HepG2 (cell line): Measurements from ENCODE around the gene URB1.

Source experiments
- CREB1 ChIP-seq, 2 experiments: fragments of 450-650 bp in 1 of 2; IDR thresholded peaks; 2 replicates each; pipeline ENCODE4 v1.6.1; 2016 to 2017; ENCODE audit warnings: control low read depth in 1 of 2, mild to moderate bottlenecking in 1 of 2, missing compliant biosample characterization in 1 of 2, missing genetic modification characterization in 1 of 2
- FOXP1 ChIP-seq, 2 experiments: fragments of 450-650 bp in 1 of 2; IDR thresholded peaks; 2 replicates each; pipeline ENCODE4 v1.6.1; 2017 to 2018; ENCODE audit warnings: antibody characterized with exemption in 1 of 2
- GATA4 ChIP-seq: sonication (generic); IDR thresholded peaks from 2 replicates; pipeline ENCODE4 v1.6.1; 2016; ENCODE audit warnings: antibody characterized with exemption, low read depth, borderline replicate concordance
- GTF2F1 ChIP-seq: fragments of 150-350 bp; IDR thresholded peaks from 2 replicates; pipeline ENCODE4 v1.6.1; 2014; ENCODE audit warnings: low read length
- JUN ChIP-seq: sonication (generic); formaldehyde crosslinking; IDR thresholded peaks from 2 replicates; pipeline ENCODE4 v1.4.0; 2020; ENCODE audit warnings: mild to moderate bottlenecking, missing genetic modification reagents
- POLR2A ChIP-seq, 2 experiments: IDR thresholded peaks; 2 replicates each; pipeline ENCODE4 v1.6.1; 2011; ENCODE audit warnings: low read depth in 2 of 2, low read length in 2 of 2, mild to moderate bottlenecking in 1 of 2, moderate library complexity in 1 of 2; ENCODE audit not compliant: insufficient read depth in 1 of 2
- POLR2AphosphoS2 ChIP-seq: IDR thresholded peaks from 2 replicates; pipeline ENCODE4 v1.6.1; 2011; ENCODE audit warnings: low read depth, low read length, improper control_type of control experiment
- SNAPC5 ChIP-seq: sonication (generic); formaldehyde crosslinking; IDR thresholded peaks from 2 replicates; pipeline ENCODE4 v1.8.1; 2023; ENCODE audit warnings: mild to moderate bottlenecking, missing genetic modification reagents, borderline replicate concordance
- SP4 ChIP-seq: sonication (generic); formaldehyde crosslinking; IDR thresholded peaks from 2 replicates; pipeline ENCODE4 v1.8.1; 2023; ENCODE audit warnings: mild to moderate bottlenecking, missing genetic modification reagents
- ZFP1 ChIP-seq: IDR thresholded peaks from 2 replicates; pipeline ENCODE4 v1.6.1; 2016
- ZNF121 ChIP-seq: sonication (generic); formaldehyde crosslinking; IDR thresholded peaks from 2 replicates; pipeline ENCODE4 v1.5.0; 2020; ENCODE audit warnings: mild to moderate bottlenecking, missing genetic modification reagents
- TF ChIP-seq, protein P1 (sequence below): fragments of 450-650 bp; IDR thresholded peaks from 2 replicates; pipeline ENCODE4 v1.6.1; 2017; ENCODE audit warnings: mild to moderate bottlenecking
- TF ChIP-seq, protein P2 (sequence below): sonication (generic); formaldehyde crosslinking; IDR thresholded peaks from 2 replicates; pipeline ENCODE4 v1.4.0; 2020; ENCODE audit warnings: missing genetic modification reagents
- TF ChIP-seq, protein P3 (sequence below): sonication (generic); formaldehyde crosslinking; IDR thresholded peaks from 2 replicates; pipeline ENCODE4 v1.5.0; 2020; ENCODE audit warnings: mild to moderate bottlenecking, missing genetic modification reagents, moderate library complexity

DNA sequence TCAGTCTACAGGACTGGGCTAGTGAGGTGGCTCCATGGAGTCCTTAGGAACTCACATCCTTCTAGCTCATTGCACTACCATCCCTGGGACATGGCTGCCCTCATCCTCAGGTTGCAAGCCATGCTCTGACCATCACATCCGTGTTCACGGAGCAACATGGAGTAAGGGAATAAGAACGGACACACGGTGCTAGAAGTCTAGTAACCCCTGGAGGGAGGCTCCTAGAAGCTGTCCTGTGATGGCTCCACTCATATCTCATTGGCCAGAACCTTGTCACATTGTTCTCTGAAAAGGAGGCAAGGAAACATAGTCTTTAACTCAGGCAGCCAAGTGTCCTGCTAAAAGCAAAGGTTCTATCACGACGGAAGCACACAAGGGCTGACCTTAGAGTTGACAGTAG is 90.3 kb downstream of the URB1 start:
- TF ChIP-seq POLR2A (IDR thresholded peaks at IDR 0.05; ENCODE audit: insufficient read depth in 1 of 2, low read depth in 2 of 2, low read length in 2 of 2), result no peak
- no peak for TF ChIP-seq SP4 (CRISPR knock-in tag)
- no peak for TF ChIP-seq SNAPC5 (CRISPR knock-in tag)
- TF ChIP-seq, protein P1, sequence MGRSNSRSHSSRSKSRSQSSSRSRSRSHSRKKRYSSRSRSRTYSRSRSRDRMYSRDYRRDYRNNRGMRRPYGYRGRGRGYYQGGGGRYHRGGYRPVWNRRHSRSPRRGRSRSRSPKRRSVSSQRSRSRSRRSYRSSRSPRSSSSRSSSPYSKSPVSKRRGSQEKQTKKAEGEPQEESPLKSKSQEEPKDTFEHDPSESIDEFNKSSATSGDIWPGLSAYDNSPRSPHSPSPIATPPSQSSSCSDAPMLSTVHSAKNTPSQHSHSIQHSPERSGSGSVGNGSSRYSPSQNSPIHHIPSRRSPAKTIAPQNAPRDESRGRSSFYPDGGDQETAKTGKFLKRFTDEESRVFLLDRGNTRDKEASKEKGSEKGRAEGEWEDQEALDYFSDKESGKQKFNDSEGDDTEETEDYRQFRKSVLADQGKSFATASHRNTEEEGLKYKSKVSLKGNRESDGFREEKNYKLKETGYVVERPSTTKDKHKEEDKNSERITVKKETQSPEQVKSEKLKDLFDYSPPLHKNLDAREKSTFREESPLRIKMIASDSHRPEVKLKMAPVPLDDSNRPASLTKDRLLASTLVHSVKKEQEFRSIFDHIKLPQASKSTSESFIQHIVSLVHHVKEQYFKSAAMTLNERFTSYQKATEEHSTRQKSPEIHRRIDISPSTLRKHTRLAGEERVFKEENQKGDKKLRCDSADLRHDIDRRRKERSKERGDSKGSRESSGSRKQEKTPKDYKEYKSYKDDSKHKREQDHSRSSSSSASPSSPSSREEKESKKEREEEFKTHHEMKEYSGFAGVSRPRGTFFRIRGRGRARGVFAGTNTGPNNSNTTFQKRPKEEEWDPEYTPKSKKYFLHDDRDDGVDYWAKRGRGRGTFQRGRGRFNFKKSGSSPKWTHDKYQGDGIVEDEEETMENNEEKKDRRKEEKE, result no peak
- TF ChIP-seq GATA4, result no peak
- TF ChIP-seq JUN (CRISPR knock-in tag), result no peak
- no peak for TF ChIP-seq POLR2AphosphoS2
- TF ChIP-seq, protein P2, sequence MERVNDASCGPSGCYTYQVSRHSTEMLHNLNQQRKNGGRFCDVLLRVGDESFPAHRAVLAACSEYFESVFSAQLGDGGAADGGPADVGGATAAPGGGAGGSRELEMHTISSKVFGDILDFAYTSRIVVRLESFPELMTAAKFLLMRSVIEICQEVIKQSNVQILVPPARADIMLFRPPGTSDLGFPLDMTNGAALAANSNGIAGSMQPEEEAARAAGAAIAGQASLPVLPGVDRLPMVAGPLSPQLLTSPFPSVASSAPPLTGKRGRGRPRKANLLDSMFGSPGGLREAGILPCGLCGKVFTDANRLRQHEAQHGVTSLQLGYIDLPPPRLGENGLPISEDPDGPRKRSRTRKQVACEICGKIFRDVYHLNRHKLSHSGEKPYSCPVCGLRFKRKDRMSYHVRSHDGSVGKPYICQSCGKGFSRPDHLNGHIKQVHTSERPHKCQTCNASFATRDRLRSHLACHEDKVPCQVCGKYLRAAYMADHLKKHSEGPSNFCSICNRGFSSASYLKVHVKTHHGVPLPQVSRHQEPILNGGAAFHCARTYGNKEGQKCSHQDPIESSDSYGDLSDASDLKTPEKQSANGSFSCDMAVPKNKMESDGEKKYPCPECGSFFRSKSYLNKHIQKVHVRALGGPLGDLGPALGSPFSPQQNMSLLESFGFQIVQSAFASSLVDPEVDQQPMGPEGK, result no peak
- TF ChIP-seq, protein P3, sequence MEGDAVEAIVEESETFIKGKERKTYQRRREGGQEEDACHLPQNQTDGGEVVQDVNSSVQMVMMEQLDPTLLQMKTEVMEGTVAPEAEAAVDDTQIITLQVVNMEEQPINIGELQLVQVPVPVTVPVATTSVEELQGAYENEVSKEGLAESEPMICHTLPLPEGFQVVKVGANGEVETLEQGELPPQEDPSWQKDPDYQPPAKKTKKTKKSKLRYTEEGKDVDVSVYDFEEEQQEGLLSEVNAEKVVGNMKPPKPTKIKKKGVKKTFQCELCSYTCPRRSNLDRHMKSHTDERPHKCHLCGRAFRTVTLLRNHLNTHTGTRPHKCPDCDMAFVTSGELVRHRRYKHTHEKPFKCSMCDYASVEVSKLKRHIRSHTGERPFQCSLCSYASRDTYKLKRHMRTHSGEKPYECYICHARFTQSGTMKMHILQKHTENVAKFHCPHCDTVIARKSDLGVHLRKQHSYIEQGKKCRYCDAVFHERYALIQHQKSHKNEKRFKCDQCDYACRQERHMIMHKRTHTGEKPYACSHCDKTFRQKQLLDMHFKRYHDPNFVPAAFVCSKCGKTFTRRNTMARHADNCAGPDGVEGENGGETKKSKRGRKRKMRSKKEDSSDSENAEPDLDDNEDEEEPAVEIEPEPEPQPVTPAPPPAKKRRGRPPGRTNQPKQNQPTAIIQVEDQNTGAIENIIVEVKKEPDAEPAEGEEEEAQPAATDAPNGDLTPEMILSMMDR (CRISPR knock-in tag), result no peak
- no peak for TF ChIP-seq CREB1 (IDR thresholded peaks at IDR 0.05)
- TF ChIP-seq CREB1 (CRISPR knock-in tag; IDR thresholded peaks at IDR 0.05), result no peak
- TF ChIP-seq GTF2F1, result no peak
- no peak for TF ChIP-seq FOXP1 (IDR thresholded peaks at IDR 0.05)
- TF ChIP-seq FOXP1 (CRISPR knock-in tag; IDR thresholded peaks at IDR 0.05), result no peak
- TF ChIP-seq ZFP1, result no peak
- TF ChIP-seq ZNF121 (CRISPR knock-in tag), result no peak
